HepG2 (cell line): ENCODE data around the gene PTGDR. TPM values are rescaled to one million over a fixed set of nuclear protein-coding genes. Genes with fewer than 3 reads are reported as not detected.

Source experiments
- ATAC-seq: fragments of 200-7000 bp; cut with Tn5 transposase; 3 replicates; pipeline ENCODE4 v1.9.1; 2020; ENCODE audit warnings: mild to moderate bottlenecking, moderate library complexity
- BruUV-seq: library from RNA; stranded (reverse); fragments of 400-500 nt; replicated peaks from 2 replicates; lab custom pipeline; 2021; lab: Mats Ljungman, UMichigan
- CTCF ChIA-PET: fragments of 300-600 bp; formaldehyde crosslinking; extraction: SDS; loops from one replicate; lab custom pipeline; 2021; ENCODE audit warnings: low total read pairs, inconsistent platforms, low intra/inter-chr PET ratio; lab: Yijun Ruan, JAX
- POLR2A ChIA-PET: fragments of 350-600 bp; sonication (Branson Sonifier 250); formaldehyde crosslinking; loops from one replicate; lab custom pipeline; 2020; ENCODE audit warnings: antibody characterized with exemption, inconsistent platforms; lab: Yijun Ruan, JAX
- DNase-seq: peaks from one replicate; pipeline ENCODE4 v3.0.0-alpha.2; 2015; ENCODE audit warnings: low spot score
- FAIRE-seq: peaks from 3 replicates; lab custom pipeline; 2011; peaks lifted over from hg19 to GRCh38; lab: Jason Lieb, UNC
- H2AFZ ChIP-seq: one replicate; pipeline ENCODE4 v1.6.1; 2011; ENCODE audit warnings: low read length, inconsistent platforms
- H3K27ac ChIP-seq: fragments of 300-600 bp; 3 replicates; pipeline ENCODE4 v1.8.0; 2011; ENCODE audit warnings: mixed run types, mild to moderate bottlenecking, mixed read lengths, low read length, inconsistent platforms; ENCODE audit not compliant: insufficient read depth; ENCODE audit errors: extremely low read length
- H3K27me3 ChIP-seq, 2 experiments: fragments of 200-600 bp in 1 of 2; 2 replicates in 1 of 2; 3 replicates in 1 of 2; pipeline versions ENCODE4 v1.6.0 to v1.8.0; 2011; ENCODE audit warnings: low read length in 2 of 2, mild to moderate bottlenecking in 2 of 2, moderate library complexity in 2 of 2, inconsistent platforms in 1 of 2; ENCODE audit not compliant: insufficient read depth in 2 of 2, control insufficient read depth in 1 of 2
- H3K36me3 ChIP-seq, 2 experiments: fragments of 200-600 bp in 1 of 2; replicated peaks in 1 of 2; 2 replicates in 1 of 2; 3 replicates in 1 of 2; pipeline versions ENCODE4 v1.5.1 to v1.8.0; 2011; ENCODE audit warnings: low read length in 2 of 2, inconsistent platforms in 1 of 2; ENCODE audit not compliant: insufficient read depth in 2 of 2, control insufficient read depth in 1 of 2
- H3K4me1 ChIP-seq: 2 replicates; pipeline ENCODE4 v1.5.1; 2012; ENCODE audit warnings: low read length, inconsistent platforms; ENCODE audit not compliant: insufficient read depth
- H3K4me2 ChIP-seq: 2 replicates; pipeline ENCODE4 v1.6.0; 2011; ENCODE audit warnings: low read depth, low read length, inconsistent platforms
- H3K4me3 ChIP-seq, 3 experiments: fragments of 200-600 bp in 1 of 3; sonication (generic), shearing (Covaris generic) in 1 of 3; replicated peaks in 1 of 3; 2 replicates each; pipeline ENCODE4 v1.5.1; 2011 to 2016; ENCODE audit warnings: low read length in 3 of 3, inconsistent platforms in 2 of 3, low read depth in 2 of 3, mild to moderate bottlenecking in 2 of 3, control low read depth in 1 of 3, mixed read lengths in 1 of 3; ENCODE audit not compliant: insufficient read depth in 1 of 3
- H3K79me2 ChIP-seq: one replicate; pipeline ENCODE4 v1.6.1; 2011; ENCODE audit warnings: low read length, inconsistent platforms; ENCODE audit not compliant: insufficient read depth
- H3K9ac ChIP-seq: 2 replicates; pipeline ENCODE4 v1.6.0; 2011; ENCODE audit warnings: mild to moderate bottlenecking, low read depth, low read length, inconsistent platforms; ENCODE audit not compliant: insufficient read depth
- H3K9me3 ChIP-seq: 2 replicates; pipeline ENCODE4 v1.5.1; 2012; ENCODE audit warnings: mild to moderate bottlenecking, low read length
- H4K20me1 ChIP-seq: 2 replicates; pipeline ENCODE4 v1.6.0; 2011; ENCODE audit warnings: inconsistent platforms, mild to moderate bottlenecking, low read length, moderate library complexity; ENCODE audit not compliant: insufficient read depth
- RERE ChIP-seq: IDR thresholded peaks from 2 replicates; pipeline ENCODE4 v1.6.1; 2016; ENCODE audit warnings: low read depth, missing genetic modification reagents, missing compliant biosample characterization
- TGIF2 ChIP-seq: IDR thresholded peaks from 2 replicates; pipeline ENCODE4 v1.6.1; 2016; ENCODE audit warnings: control low read depth, missing compliant biosample characterization
- ZBTB20 ChIP-seq: sonication (generic); formaldehyde crosslinking; IDR thresholded peaks from 2 replicates; pipeline ENCODE4 v1.8.1; 2023; ENCODE audit warnings: missing genetic modification reagents, low read depth, mild to moderate bottlenecking, borderline replicate concordance
- ZFX ChIP-seq: sonication (generic); formaldehyde crosslinking; IDR thresholded peaks from 2 replicates; pipeline ENCODE4 v1.4.0; 2020; ENCODE audit warnings: mild to moderate bottlenecking, low read depth, missing genetic modification reagents, moderate library complexity
- ZNF17 ChIP-seq: sonication (generic); formaldehyde crosslinking; IDR thresholded peaks from 2 replicates; pipeline ENCODE4 v1.5.0; 2020; ENCODE audit warnings: mild to moderate bottlenecking, missing genetic modification reagents
- ZNF407 ChIP-seq: sonication (generic); formaldehyde crosslinking; IDR thresholded peaks from one replicate; pipeline ENCODE4 v1.5.1; 2020; ENCODE audit warnings: mild to moderate bottlenecking, missing genetic modification reagents; ENCODE audit errors: not compliant biosample characterization
- WGBS: methylation state at CpG from one replicate; pipeline ENCODE4 v1.1.6; 2017; ENCODE audit warnings: low lambda C conversion rate; 5-methylcytosine and 5-hydroxymethylcytosine counted together
- in situ Hi-C: cut with HindIII; loops from 2 replicates; pipeline ENCODE4 v1.10.0; 2017; ENCODE audit warnings: low pct_unique_long_range_greater_than_20kb; ENCODE audit not compliant: extremely low pct_ligation_motif_present
- intact Hi-C: fragments of 100-400 bp; cut with micrococcal nuclease; formaldehyde crosslinking; loops from one replicate; pipeline ENCODE4 v1.10.0; 2022; ENCODE audit not compliant: unreplicated experiment
- polyA plus RNA-seq, 8 experiments: library from polyadenylated mRNA; depleted of rRNA in 3 of 8; stranded (reverse) in 7 of 8; unstranded in 1 of 8; fragments of >200 nt; fragmentation: Illumina TruSeq in 4 of 8; extraction: Trizol in 4 of 8; gene quantifications; 2 replicates each; pipeline versions ENCODE4 v1.2.1 to v1.2.3, GENCODE V29; 2011 to 2016; ENCODE audit warnings: low read depth in 4 of 8, missing spikeins in 1 of 8, mixed read lengths in 1 of 8; ENCODE audit not compliant: insufficient read depth in 1 of 8
- total RNA-seq, 5 experiments: library from RNA; depleted of rRNA; stranded (reverse); fragments of >200 nt; fragmentation: Illumina TruSeq; extraction: Trizol; gene quantifications; 2 replicates each; pipeline ENCODE4 v1.2.3, GENCODE V29; 2016; ENCODE audit warnings: low read depth in 1 of 5

Gene PTGDR
- total and polyA plus RNA-seq, 2 of the 13 experiments (the other 11 are each of a cell fraction or from before 2014, with no cell fraction given): not detected

GRCh38 chr14:52219488-52220084 is 47.9 kb upstream of the PTGDR start:
- no peaks in the 10 kb centered on the region for H3K36me3 ChIP-seq
- ATAC-seq: no peak
- in situ Hi-C loops: no loop called here
- no peaks in the 10 kb centered on the region for H3K4me1 ChIP-seq
- no peak for DNase-seq
- FAIRE-seq: no peak
- ChIA-PET CTCF (no interaction called here), POLR2A (no interaction called here)
- intact Hi-C loops: no loop called here
- no peak overlapping the region for H3K4me2 ChIP-seq
- H3K79me2 ChIP-seq: no peaks in the 10 kb centered on the region
- H3K27me3 ChIP-seq: 0 out of 5 replicates have a peak, but pooled peaks cover 0 to 4% of the 10 kb centered on the region in 2 experiments
- 22% methylated on average over 4 of the region's 4 CpGs for WGBS
- H3K9me3 ChIP-seq: no peaks in the 10 kb centered on the region
- H4K20me1 ChIP-seq: no peaks in the 10 kb centered on the region
- no peak overlapping the region for H2AFZ ChIP-seq
- H3K4me3 ChIP-seq: no peak overlapping the region
- no TSS peak for BruUV-seq
- no peak overlapping the region for H3K27ac ChIP-seq
- no peak overlapping the region for H3K9ac ChIP-seq
- TF ChIP-seq ZNF17 (CRISPR knock-in tag): no peak
- no peak for TF ChIP-seq TGIF2 (CRISPR knock-in tag)
- TF ChIP-seq ZNF407 (CRISPR knock-in tag): no peak
- no peak for TF ChIP-seq ZBTB20 (CRISPR knock-in tag)
- TF ChIP-seq RERE: no peak
- TF ChIP-seq ZFX (CRISPR knock-in tag): no peak
